Stimulated activated CD4-positive, alpha-beta T cell treated with anti-CD3 and anti-CD28 coated beads, Interleukin-4, amount 100 ng/mL, for 24 hours (primary cell): ENCODE measurements around the gene FAM120C.

ENCODE experiments used
- DNase-seq: peaks from one replicate; pipeline ENCODE4 v3.0.0-alpha.2; 2020

The FAM120C gene

GRCh38 chrX:54166915-54167314 lies 16.1 kb downstream of the FAM120C start:
- no peak for DNase-seq

DNA sequence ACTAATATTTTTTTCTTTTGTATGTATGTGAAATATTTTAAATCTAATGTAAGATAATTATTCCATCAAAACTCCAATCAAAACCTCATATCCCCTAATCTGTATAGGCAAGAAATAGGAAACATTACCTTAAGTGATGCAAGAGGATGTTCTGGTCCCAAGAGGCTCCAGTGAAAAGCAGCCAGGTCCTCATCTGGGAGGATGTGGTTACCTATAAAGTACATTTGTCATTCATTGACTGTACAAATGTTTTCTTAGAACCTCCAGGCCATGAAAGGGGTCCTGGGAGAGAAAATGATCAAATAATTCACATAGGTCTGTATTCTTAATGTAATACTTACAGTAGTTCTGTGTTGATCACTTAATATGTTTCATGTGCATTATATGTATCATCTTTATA lies 25.5 kb downstream of the FAM120C start:
- DNase-seq: no peak

DNA sequence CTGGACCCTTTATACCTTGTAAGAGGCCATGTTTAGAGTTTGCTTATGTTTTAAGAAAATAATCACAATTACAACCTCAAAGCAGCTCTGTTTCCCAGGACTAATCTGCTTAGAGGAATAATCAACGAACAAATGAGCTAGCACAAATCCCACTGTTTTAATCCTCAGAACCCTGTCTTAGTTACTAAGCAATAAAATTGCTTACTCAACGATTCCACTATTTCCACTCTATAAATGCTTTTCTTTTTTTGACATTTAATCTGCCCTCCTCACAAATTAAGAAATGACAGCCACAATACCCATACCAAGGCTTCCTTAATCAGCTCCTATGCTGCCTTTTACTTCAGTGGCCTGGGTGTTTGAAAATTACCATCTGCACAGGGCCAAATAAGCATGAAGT lies 48.8 kb downstream of the FAM120C start:
- no peak for DNase-seq

DNA sequence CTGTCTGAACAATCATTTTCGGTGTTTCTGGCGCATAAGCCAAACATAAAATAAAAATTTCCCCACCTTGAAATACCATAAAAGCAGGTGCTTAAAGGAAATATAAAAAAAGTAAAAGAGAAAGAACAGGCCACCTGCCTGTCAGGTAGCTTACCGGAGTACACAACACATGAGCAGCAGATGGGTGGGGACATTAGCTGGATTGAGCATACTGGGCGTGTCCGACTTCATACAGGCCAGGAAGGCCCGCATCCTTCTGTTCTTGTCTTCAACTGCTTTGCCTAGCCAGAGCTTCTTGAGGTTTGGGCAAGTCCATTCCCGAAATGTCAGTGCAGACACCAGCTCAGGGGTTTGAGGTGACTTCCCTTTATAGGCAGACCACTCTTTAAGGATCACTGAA lies 66.7 kb downstream of the FAM120C start:
- DNase-seq: no peak

- DNase-seq: no peak
Measured at GRCh38 chrX:54093571-54093970, 89.5 kb downstream of the FAM120C start.

GRCh38 chrX:54093159-54093558 lies 89.9 kb downstream of the FAM120C start:
- DNase-seq: no peak

DNA sequence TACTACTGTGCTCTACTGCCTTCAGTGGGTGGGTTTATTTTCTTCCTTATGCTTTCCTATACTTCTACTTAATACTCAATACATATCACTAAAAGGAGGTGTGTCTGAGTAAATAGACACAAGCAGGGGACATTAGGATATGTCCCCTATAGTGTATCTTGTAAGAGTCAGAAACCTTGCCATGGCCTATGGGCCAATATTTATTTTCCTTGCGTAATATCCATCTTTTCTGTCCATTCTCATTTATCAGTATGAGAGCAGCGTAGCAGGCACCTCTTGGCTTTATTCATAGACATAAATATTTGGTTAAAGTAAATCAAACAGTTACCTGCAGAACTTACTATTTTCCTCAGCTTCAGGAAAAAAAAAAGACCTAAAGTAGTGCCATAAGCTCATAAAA lies 92.2 kb downstream of the FAM120C start:
- no peak for DNase-seq

DNA sequence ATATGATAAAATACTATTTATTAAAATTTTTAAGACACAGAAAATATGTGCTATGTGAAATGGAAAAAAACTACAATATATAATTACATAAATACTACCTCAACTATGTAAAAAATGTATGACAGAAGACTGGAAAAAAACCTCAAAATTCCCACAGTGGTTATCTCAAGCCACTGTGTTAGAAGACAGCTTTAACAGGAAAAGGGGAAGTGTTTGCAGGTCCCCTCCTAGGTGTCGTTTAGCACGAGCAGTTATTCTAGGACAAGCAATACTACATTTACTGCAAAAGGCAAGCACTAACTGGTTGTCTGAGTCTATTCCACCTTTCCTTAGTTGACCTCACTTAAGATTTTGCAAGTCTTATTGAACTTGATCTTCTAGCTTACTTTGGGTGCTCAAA lies 93.9 kb downstream of the FAM120C start:
- no peak for DNase-seq

GRCh38 chrX:54087661-54088060 lies 95.4 kb downstream of the FAM120C start:
- DNase-seq: no peak

DNA sequence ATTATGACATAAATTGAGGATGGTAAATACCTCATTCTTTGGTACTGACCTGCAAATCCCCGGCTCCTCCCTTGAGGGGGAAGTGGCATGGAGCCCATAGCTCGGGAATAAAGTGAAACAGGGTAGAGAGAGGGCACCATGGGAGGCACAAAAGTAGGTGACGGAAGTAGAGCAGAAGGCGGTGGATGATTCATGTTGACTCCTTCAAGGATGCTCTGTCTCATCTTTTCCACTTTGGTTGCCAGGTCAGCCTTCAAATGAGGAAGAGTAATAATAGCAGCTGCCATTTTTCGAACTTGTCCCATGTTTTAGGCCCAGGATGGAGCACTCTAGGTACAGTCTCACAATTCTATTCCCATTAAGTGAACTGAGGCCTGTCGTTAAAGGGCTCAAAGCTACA lies 97.4 kb downstream of the FAM120C start:
- no peak for DNase-seq

DNA sequence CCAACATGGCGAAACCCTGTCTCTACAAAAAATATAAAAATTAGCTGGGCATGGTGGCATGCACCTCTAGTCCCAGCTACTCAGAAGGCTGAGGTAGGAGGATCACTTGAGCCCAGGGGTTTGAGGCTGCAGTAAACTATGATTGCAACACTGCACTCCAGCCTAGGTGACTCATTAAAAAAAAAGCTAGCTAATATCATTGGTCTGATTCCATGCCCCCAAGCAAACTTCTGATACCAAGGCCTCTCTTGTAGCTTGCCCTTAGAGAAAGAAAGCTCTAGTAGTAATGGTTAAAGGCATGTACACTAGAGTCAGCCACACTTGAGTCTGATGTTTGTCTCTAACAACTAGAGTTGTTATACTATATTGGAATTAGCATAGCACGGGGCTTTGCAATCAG lies 106.2 kb downstream of the FAM120C start:
- DNase-seq: no peak

- no peak for DNase-seq
Measured at GRCh38 chrX:54074826-54075225, 108.2 kb downstream of the FAM120C start.

DNA sequence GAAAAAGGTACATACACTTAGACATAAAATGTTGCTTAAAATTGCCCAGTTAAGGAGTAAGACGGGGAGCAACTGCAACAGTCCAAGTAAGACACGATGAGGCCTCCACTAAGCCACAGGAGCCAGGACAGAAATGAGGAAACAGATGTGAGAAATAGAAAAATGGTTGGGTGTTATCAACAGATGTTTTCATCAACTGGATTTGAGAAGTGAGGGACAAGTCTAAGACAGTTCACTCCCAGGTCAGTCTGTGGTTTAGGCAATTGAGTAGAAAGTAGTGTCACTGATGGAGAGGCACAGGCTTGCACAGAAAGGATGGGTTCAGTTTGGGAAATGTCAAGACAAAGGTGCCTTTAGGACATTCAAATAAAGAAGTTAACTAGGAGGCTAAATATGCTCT lies 115.3 kb downstream of the FAM120C start:
- DNase-seq: no peak

- DNase-seq: no peak
Measured at GRCh38 chrX:54066841-54067240, 116.2 kb downstream of the FAM120C start.

DNA sequence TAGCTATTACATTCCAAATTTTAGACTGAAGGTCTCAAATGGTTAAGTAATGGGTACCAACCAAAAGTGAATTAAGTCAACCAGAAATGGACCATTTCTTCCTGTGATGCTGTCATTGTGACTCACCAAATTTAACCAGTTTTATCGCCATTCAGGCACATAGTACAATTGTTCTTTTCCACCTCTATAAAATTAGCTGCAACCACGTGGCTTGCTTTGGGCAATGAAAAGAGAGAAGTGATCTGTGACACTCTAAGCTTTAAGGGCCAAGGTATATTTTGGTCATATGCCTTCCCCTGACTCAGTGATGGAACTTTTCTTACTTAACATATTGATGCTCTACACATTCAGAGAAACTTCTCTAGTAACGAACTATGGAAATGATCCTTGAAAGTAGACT lies 118.5 kb downstream of the FAM120C start:
- DNase-seq: no peak

- DNase-seq: no peak
Measured at GRCh38 chrX:54063361-54063760, 119.7 kb downstream of the FAM120C start.

DNA sequence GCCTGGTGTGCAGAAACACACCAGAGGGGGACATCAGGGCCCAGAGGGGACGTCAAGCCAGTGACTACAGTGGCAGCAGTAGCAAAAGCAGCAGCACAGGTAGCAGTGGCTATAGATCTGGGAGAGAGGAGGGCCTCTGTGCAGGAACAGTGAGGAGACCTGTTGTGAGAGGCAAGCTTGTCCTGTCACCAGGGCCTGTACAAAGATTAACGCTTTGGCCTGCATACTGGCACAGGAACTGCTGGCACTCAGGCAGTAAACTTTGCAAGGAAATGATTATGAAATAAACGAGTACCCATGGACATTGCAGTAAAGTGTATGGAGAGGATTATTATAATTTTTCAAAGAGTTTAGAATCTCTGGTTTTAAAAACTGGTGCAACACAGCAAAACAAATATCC lies 133.3 kb downstream of the FAM120C start:
- DNase-seq: no peak

- DNase-seq: no peak
Measured at GRCh38 chrX:54048412-54048811, 134.6 kb downstream of the FAM120C start.

- no peak for DNase-seq
Measured at GRCh38 chrX:54045563-54046228, 137.4 kb downstream of the FAM120C start.

GRCh38 chrX:54044877-54045338 lies 138.1 kb downstream of the FAM120C start:
- no peak for DNase-seq

DNA sequence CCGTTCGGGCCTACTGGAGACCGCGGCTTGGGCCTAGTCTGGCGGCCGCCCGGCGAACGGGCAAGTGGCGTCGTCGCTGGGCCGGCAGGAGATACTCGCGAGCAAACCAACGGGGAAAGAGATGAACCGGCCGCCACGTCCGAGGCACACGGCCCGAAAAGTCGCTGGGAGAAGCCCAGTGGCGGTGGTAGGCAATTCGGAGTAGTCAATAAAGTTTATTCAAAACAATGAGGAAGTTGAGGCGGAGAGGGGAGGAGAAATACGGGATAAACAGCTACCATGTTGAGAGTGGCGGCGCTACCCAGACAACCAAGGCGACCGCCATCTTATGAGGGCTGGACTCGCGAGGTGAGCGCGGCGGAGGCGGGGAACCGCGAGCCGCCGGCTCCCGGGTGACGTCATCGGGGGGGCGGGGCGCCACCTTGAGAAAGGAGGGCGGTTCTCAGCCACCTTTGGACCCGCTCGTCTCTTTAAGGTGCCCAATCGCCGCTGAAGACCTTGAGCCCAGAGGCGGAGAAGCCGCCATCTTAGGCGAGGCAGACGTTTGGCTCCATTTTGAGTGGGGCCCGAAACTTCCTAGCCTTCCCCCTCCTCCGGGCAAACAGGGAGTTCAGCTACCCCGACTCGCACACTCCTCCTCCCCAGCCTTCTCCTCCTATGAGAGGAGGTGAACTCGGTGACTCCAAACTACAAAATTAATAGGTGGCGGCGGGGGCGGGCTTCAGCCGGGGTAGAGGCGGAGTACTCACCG lies 138.8 kb downstream of the FAM120C start, which contains the start of gene PHF8:
TSS of gene PHF8 (minus strand) at position 348 of the 751 bp plus-strand sequence. CDS start 1,745 bp downstream, outside the sequence.
- peak; percentile 93 for DNase-seq

GRCh38 chrX:54043541-54044125 lies 139.4 kb downstream of the FAM120C start:
- DNase-seq: no peak

GRCh38 chrX:54043056-54043455 lies 140.0 kb downstream of the FAM120C start:
- DNase-seq: no peak

DNA sequence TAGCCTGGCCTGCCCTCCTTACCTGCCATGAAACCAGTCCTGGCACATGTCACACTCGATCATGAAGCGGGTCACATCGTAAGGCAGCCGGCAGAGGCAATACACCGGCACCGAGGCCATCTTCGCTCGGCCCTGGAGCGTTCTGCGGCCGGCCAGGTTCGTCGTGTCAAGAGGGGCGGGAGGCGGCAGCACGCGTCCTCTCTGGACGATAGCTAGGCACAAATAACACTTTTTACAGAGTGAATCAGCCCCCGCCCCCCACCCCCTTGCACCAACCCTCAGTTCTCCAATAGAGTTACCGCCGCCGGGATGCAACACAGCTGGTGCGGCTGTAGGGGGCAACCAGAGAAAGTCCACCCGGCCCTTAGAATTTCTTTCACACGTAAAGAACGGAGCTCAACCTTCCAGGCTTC lies 140.4 kb downstream of the FAM120C start:
- DNase-seq: peak; percentile 44
